HG03025 (cell line): Measurements from ENCODE around the gene GPC1.

Experiments
- ATAC-seq: cut with Tn5 transposase; IDR thresholded peaks from one replicate; pipeline ENCODE4 v1.9.1; 2021; ENCODE audit warnings: mild to moderate bottlenecking, moderate library complexity; ENCODE audit not compliant: unreplicated experiment, low FRiP score

GPC1 gene

DNA sequence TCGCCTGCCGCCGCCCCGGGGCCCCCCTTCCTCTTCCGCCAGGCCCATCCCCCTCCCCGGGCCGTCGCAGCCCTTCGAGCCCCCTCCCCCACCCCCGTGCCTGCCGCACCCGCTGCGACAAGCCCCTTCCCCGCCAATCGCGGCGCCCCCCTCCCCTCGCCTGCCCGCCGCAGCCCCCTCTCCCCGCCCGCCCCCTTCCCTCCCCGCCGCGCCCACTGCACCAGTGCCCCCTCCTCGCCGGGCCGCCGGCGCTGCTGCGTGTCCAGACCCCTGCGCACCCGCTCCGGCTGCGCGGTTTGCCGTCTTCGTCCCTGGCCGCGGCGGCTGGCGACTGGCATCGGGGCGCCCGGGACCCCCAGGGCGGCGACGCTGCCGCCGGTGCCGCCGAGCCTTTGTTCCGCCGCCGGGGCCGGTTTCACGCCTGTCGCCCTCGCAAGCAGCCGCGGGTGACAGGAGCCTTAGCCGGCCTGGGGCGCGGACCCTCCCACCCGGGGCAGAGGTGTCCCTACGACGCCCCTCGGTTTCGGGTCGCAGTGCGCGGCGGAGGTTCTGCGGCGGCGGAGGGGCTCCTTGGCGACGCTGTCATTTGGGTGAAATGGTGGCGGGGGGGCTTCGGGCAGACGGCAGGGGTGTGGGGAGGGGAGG lies 18.1 kb downstream of the GPC1 start:
- no peak for ATAC-seq

DNA sequence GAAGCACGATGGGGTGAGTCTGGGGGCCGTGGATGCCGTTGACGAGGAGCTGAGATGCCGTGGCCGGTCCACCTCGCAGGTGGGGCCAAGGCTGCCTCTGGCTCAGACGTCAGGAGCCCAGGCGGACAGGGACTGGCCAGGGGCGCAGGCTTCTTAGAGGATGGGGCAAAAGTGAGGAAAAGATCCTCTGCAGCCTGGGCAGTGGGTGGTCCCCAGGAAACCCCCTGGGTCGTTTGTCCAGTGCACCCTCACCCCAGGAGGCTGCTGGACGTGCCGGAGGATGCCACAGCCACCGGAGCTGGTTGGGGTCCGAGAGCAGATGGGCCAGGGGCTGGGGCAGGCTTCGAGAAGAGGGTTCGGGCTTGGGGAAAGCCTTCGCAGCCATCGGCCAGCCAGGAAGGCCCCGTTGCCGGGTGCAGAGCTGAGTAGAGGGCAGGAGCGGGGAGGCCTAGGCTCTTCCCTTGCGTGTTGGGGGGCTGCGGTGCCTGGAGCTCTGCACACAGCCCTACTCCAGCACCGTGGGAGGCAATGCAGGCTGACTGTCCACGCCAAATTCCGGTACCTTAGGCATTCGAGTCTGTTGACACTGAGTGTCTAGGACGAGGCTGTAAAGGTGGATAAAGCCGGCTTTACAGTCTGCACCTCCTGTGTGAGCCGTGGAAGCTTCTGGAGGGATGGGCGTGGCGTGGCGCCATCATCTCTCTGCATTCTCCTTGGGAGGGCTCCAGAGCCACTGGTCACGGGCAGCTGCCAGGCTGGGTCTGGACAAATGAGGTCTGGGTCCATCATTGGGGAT lies 18.8 kb downstream of the GPC1 start:
- no peak for ATAC-seq

DNA sequence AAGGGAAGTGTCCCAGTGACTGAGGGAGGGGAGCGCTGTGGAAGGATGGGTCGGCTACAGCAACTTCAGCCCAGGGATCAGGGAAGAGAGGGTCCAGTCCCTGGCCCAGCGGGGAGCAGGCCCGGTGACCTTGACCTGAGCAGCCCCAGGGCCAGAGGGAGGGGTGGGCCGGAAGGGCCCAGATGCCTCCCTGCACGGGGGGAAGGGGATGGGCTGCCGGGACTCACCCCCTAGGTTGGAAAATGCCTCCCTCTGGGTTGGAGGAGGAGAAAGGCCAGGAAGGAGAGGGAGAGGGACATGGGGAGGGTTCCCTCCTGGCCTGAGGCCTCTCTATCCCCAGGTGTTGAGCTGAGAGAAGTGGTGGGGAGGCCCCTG lies 19.8 kb downstream of the GPC1 start:
- ATAC-seq = no peak

DNA sequence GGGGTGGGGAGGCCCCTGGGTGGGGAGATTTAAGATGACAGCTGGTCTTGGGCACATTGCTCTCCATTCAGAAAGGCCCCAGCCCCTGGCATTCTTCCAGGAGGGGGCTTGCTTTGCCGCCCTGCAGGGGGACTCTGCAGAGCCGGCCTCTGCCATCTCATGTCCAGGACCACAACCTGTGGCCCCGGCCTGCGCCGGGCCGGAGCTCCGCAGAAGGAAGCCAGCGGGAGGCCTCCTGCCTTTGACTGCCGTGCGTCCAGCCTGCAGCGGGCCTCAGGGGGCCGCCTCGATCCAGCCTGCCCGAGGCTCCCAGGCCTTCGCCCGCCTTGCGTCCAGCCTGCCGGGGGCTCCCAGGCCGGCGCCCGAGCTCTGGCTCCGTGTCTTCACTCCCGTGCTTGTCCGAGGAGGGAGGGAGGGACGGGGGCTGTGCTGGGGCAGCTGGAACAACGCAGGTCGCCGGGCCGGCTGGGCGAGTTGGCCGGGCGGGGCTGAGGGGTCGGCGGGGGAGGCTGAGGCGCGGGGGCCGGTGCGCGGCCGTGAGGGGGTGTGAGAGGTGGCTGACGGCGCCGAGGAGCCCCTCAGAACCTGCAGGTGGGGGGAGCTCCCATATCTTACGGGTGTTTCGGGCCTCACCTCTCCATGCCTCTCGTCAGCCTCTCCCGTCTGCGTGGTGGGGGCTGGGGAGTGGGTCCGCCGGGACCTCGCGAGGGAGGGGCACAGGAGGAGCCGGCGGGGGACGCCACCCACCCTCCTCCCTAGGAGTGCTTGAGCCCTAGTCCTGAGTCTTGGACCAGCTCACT lies 20.4 kb downstream of the GPC1 start:
- no peak for ATAC-seq

DNA sequence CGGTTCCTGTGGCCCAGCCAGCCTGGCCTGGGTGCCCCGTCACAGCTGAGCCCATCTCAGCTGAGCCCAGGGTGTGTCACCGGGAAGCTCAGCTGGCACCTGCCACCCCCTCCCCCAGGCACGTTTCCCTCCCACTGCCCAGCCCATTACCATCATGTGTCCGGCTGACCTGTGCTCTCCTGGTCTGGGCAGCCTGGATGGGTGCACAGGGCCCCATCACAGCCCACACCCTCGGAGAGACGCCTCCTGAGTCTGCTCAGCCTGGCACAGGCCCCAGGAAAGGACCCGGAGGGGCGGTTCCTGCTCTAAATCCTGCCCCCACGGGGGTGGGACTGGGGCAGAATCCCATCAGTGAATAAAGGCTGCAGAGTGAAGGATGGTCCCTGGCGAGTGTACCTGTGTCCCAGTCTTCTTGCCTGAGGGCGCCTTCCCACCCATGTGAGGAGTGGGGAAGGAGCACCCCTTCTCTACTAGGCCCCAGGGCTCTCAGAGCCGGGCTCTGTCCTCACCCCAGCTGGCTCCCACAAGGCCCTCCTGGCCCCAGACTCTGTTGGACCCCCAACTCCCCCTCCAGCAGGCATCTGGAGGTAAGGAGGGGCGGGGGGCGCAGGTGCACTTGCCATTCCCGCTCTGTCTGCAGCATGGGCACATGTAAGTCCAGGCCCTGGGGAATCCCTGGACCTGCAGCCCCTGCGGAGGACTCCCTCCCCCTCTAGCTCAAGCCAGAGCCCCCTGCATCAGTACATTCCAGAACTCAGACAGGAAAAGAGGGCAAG lies 21.2 kb downstream of the GPC1 start:
- no peak for ATAC-seq

DNA sequence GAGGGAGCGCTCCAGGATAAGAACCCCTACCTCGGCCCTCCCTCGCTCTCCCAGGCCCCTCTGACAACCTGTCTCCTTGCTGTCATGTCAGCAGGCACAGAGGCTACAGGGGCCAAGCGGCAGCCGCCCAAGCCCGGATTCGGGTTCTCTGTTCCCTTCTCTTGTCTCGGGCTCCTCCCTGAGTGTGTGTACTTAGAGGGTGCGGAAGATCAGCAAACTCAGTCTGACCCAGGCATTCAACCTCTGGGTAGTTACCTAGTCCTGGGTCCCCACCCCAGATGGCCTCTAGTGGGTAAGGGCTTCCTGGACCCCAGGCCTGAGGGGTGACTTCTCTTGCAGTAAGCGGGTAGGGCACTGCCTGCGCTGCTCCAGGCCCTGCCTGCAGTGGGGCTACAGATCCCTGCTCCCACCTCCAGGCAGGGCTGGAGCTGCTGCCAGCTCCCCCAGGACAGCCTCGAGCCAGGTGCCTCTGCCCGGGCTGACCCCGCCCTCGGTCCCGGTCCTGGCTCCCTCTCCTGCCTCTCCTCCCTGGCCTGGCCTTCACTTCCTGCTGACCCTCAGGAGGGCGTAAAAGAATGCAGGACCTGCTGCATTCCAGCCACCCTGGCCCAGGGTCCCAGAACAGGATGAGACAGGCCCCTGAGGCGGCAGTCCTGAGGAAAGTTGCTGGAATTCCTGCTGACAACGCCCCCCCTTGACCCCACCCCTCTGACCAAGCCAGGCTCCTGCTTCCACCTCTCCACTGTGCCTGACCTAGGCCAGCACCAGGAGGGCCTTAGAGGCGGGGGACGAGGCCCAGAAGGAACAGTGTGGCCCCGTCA lies 22.0 kb downstream of the GPC1 start:
- no peak for ATAC-seq

DNA sequence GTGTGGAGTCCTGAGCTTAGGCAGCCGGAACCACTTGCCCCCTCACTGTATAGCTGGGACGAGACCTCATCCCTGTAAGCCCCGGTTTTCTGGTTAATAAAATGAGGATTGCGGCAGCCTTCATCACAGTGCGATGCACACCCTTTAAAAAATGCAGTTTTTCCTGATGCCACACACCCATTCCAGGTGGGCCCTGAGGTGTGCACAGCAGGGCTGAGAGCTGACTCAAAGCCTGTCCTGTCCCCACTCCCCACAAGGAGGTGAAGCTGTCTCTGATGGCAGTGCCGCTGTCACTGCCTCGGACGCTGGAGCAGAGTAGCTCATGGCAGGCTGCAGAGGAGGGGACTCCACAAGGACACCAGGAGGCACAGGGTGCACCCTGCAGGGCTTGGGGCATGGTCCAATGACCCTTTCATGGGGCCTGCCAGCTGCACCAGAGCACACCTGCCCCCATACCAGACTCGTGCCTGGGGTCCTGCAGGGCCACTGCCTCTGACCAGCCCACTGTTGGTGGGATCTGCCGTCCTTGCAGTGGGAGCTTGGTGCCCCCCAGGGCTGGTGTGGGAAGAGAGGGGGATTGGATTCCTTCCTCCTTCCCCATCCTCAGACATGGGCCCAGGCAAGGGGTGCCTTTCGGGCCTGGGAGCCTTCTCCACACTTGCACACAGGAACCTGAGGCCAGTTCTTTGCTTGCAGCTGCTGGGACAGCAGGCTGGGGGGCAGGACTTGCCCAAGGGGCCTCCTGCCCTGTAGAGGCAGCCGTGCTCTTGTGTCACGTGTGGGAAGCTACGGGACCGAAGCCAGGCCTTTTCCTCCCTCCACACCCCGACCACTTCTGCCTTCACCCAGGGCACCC lies 22.8 kb downstream of the GPC1 start:
- ATAC-seq = no peak

DNA sequence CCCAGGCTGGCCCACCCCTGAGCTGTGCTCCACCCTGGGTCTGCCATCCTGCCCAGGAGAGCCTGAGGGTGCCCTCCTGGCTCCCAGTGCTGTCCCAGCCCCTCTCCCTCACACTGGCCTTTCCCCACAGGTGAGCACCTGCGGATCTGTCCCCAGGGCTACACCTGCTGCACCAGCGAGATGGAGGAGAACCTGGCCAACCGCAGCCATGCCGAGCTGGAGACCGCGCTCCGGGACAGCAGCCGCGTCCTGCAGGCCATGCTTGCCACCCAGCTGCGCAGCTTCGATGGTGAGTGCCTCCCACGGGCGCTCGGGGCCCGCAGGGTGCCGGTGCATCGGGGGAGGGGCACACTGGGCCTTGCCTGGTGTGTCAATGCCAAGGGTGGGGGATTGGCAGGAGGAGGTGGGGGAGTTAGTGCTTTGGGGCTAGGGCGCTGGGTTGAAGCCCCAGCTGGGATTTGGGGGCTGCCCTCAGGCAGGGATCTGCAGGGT lies 23.5 kb downstream of the GPC1 start:
- ATAC-seq = no peak

DNA sequence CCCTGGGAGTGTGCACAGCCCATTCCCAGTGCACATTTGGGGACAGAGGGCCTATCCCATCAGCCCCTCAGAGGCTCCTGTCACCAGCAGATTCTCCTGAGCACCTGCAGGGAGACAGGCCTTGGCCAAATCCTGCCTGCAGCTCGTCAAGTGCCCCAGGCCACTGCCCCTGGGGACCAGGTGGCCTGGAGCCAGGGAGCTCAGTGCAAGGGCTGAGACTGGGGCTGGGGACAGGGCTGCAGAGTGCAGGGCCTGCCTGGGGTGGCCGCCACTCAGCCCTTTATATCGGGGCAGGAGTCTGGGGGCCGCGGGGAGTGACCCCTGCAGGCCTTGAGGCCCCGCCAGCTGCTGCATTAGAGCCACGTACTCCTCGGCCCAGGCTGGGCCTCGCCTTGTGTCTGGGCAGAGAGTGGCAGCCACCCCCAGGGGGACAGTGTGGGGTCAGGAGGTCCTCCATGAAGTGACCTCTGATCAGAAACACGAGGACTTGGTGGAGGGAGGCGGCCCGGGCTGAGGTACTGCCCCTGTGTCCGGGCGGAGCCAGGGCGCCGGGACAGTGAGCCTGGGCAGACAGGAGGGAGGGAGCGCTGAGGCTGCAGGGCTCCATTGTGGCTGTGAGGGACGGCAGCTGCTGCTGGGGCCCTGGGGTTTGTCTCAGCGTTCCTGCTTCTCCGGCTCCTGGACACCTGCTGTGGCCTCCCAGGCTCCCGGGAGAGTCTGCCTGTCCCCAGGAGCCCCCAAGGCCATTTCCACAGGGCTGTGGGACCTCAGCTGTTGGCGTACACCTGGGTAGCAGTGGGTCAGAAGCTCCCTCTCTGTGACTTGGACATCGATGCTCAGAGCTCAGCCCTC lies 24.2 kb downstream of the GPC1 start:
- no peak for ATAC-seq

DNA sequence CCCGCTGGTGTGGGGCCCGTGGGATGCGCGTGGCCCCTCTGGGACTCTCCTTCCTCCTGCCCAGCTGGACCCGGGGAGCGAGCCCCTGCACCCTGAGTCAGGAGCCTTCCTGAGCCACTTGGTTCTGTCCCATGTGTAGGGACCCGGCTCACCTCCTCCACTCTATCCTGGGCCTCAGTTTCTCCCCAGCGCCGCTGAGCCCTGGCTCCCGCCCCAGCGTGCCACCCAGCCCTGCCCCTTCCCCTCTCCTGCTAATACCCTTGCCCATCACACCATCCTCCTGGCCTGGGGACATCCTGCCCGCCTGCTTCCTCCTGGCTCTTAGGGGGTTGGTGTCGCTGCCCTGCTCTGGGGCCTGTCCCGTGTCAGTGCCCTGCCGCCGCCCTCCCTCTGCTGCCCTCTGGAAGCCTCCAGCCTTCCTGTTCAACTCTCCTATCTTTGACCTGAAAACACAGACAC lies 24.8 kb downstream of the GPC1 start:
- ATAC-seq = no peak

DNA sequence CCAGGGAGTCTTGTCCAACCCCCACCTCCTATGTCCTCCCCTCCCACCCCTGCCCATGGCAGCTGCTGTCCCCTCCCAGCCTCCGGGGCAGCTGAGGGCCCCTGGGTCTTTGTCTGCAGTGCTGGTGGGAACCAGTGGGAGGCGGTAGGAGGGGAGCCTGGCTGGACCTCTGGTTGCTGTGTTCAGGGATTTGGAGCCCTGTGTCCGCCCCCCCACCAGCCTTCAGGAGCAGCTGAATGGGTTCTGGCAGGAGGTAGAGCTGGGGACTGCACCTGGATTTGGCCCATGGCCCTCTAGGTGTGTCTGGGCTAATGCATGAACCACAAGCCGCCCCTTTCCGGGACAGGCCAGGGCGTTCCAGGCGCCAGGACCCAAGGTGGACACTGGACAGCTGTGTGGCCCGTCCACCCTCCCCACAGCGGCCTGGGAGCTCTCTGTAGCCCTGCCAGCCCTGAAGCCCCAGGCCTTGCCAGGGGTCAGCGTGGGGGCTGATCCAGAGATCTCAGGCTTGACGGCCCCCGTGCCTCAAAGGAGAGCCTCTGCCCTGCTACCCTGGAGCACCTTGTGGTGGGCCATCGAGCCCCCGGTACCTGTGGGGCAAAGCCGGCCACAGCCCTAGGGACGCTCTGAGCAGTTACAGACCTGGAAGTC lies 25.4 kb downstream of the GPC1 start:
- ATAC-seq = no peak

DNA sequence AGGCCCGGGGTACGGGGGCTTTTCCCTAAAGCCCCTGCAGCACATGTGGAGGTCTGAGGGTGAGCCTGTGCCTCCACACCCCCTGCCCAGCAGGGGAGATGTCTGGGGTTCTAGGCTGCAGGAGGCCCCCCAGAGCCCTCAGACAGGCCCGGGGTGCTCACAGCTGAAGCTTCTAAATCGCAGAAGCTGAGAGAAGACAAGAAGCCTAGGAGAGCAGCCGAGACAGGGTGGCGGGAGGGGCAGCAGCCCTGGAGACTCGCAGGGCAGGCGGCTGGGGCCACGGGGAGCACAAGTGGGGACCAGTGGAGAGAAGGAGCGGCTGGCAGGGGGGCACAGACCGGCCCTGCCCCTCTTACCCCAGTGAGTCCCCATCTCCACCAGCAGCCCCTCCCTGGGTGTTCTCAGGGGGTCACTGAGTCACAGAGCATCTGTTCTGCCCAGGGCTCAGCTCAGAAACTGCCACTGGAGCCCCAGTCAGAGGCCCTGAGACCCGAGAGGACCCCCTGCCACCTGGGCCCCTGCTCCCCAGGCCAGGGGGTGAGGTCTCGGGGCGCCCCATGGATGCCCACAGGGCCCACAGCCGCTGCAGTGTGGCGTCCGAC lies 26.1 kb downstream of the GPC1 start:
- ATAC-seq = no peak

DNA sequence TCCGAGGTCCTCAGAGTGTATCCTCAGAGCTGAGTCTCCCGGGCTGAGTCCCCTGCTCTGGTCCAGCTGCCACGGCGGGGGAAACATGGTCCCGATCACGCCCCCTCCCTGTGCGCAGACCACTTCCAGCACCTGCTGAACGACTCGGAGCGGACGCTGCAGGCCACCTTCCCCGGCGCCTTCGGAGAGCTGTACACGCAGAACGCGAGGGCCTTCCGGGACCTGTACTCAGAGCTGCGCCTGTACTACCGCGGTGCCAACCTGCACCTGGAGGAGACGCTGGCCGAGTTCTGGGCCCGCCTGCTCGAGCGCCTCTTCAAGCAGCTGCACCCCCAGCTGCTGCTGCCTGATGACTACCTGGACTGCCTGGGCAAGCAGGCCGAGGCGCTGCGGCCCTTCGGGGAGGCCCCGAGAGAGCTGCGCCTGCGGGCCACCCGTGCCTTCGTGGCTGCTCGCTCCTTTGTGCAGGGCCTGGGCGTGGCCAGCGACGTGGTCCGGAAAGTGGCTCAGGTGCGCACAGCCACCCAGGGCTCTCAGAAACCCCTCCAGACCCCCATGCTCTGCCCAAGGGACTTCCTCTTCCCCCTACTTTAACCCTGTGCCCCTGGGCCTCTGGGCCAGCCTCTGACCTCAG lies 26.7 kb downstream of the GPC1 start:
- no peak for ATAC-seq

DNA sequence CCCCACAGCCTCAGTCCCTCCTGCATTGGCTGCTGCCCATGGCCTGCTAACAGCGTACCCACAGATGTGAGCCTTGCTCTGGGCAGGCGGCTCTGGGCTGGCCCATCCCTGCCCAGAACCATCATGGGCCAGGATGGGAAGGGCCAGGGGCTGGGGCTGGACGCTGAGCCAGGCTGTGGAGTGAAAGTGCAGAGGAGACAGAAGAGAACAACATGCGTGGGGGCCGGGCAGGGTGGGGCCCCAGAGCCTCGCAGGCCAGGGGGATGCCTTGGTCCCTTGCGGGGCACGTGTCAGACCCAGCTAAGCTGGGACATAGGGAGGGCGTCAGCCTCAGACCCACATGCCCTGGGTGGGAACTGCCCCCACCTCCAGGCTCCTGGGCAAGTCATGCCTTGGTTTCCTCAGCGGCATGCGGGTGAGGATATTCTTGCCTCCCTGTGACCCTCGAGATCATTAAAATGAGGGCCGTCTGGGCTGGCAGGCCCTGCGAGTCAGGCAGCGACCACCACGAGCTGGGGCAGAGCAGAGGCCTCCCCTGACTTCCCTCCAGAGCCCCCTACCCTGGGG lies 27.3 kb downstream of the GPC1 start:
- no peak for ATAC-seq

DNA sequence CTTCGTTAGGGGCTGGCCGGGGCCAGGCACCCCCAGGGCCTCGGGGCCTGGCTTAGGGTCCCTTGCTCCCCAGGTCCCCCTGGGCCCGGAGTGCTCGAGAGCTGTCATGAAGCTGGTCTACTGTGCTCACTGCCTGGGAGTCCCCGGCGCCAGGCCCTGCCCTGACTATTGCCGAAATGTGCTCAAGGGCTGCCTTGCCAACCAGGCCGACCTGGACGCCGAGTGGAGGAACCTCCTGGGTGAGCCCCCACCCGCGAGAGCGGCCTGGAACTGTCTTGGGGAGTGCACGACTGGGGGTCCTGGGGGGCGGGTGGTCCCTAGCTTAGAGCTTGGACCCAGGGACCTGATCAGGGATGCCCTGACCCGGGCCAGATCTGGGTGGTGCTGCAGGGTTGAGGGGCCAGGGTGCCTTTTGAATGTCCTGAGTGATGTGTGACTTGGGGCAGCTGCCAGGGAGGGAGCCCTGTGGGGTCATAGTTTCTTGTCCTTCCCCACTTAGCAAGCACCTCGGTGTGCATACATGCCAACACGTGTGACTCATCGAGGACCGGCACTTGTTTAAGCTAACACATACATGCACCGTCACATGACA lies 27.9 kb downstream of the GPC1 start:
- no peak for ATAC-seq
